GM21737 (cell line): Measurements from ENCODE around the gene NUCB2.
A peak's percentile ranks its signal among the peaks of the same experiment; 100 is the strongest.
"Not testable (repeated sequence)": the region's sequence is repeated elsewhere in the genome, so short reads cannot be mapped to it uniquely, and the experiment has no call there.

Source experiments
- ATAC-seq: cut with Tn5 transposase; IDR thresholded peaks from one replicate; pipeline ENCODE4 v1.9.1; 2021; ENCODE audit warnings: mild to moderate bottlenecking, moderate library complexity; ENCODE audit not compliant: unreplicated experiment

Gene NUCB2

GRCh38 chr11:17268500-17268899 is 8.0 kb upstream of the NUCB2 start:
- not testable (repeated sequence) for ATAC-seq

DNA sequence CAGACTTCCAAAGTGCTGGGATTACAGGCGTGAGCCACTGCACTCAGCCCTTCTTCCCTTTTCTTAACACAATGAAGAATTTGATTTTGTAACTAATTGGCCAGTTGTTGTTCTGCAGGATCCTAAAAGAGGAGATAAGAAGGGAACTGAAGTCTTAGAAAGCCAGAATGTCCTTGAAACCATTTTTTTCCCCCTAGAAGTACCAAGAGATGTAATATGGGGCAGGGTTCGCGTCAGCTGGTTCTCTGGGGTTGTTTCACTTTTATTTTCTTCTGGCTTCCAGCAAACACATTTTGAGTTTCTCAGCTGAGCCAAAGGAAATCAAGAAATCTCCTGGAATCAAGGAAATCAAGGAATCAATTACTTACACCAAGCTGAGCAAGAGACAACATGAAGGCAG is 7.6 kb upstream of the NUCB2 start:
- no peak for ATAC-seq

- no peak for ATAC-seq
Measured at GRCh38 chr11:17272801-17273200, 3.7 kb upstream of the NUCB2 start.

DNA sequence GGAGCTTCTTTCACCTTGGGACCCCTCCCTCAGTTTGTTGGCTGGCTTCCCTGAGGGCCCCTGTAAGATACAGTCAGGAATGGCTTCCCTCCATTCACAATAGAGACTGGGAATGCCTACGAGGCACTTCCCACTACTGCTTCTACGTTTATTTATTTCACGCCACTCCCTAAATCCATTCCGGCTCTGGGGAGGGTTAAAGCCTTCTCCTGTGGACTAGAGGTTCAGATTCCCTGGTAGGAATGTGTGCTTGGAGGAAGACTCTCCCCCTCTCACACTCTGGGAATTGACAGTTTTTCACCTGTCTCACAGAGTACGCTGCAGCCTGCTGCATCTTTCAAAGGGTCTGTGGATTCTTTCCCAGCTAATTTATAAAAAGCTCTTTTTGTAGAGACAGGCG is 3.3 kb upstream of the NUCB2 start:
- ATAC-seq: no peak

GRCh38 chr11:17273668-17274282 is 2.8 kb upstream of the NUCB2 start:
- no peak for ATAC-seq

GRCh38 chr11:17275400-17276235 is 921 bp upstream of the NUCB2 start:
- ATAC-seq: no peak

DNA sequence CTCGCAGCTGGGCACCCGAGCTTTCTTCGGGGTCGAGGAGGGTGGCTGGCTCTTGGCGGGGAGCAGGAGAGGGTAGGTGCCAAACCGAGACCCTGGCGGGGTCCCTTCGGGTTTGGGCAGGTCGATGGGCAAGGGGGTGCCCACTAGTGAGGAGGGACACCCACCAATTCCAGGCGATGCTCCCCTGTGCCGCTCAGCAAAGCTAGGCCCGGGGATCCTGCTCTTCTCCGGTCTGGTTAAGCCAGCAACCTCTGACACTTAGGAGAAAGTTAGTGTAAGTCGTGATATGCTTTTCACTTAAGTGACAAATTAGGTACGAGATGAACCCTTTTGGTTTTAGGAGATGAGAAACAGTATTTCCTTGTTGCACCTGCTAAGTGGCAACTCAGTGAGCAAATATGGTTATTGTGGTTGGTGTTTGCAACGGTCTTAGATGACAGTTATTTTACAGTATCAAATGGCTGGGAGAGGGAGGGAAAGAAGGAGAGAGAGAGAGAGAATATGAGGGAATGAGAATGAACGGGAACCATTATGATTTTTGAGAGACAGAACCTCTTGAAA is 565 bp downstream of the NUCB2 start:
- ATAC-seq: peak; percentile 21

- ATAC-seq: no peak
Measured at GRCh38 chr11:17280494-17281127, 4.1 kb downstream of the NUCB2 start.

DNA sequence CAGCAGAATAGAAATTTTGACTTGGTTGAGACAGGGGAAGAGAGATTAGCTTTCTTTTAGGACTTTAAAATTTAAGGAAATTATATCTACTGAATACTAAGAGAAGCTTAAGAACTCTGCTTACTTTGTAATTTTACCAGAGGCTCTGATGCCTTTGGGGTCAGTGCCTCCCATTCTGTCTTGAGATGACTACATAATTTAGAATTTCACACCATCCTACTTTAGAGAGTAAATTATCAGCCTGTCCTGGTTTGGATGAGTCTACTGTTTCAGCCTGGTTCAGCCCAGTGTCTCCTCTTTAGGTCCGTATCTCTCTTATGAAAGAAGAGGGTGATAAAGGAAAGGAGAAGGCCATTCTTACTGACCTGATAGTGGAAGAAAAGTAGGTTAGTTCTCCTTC is 9.8 kb downstream of the NUCB2 start:
- no peak for ATAC-seq

DNA sequence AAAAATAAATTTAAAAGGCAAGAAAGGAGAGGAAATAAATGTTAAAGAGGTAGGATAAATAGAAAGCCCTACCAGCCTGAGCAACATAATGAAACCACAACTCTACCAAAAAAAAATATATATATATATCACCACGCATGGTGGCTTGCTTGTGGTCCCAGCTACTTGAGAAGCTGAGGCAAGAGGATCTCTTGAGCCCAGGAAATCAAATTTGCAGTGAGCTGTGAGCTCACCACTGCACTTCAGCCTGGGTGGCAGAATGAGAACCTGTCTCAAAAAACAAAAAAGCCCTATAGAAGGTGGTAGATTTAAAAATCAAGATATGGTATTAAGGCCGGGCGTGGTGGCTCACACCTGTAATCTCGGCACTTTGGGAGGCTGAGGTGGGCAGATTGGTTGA is 10.5 kb downstream of the NUCB2 start:
- no peak for ATAC-seq

DNA sequence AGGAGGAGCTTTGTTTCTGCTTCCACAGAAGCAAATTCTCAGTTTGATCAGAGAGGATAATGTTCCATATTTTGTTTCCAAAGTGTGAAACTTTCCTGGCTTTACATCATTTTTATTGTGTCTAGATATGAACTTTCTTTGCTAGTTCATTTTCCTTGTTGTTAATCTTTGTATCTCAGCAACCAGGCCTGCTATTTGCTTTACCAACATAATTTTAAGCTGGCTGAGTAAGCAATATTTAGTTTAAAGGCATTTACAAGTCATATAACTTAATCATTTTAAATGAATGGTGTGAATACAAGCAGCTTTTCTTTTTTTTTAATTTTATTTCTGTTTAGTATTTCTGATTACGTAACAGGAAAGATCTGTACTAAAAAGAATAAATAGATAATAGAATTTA is 15.2 kb downstream of the NUCB2 start:
- ATAC-seq: no peak

DNA sequence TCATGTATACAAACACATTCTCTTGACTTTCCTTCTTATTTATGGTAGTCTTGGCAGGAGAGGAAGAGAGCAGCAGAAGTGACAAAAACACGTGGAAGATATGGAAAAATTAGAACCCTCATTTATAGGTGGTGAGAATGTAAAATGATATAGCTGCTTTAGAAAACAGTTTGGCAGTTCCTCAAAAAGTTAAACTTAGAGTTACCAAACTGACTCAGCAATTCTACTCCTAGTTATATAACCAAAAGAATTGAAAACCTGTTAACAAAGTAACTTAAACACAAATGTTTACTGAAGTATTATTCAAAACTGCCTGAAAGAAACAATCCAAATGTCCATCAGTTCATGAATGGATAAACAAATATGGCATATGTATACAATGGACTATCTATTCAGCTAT is 16.8 kb downstream of the NUCB2 start:
- ATAC-seq: no peak

GRCh38 chr11:17294033-17294432 is 17.5 kb downstream of the NUCB2 start:
- ATAC-seq: no peak

DNA sequence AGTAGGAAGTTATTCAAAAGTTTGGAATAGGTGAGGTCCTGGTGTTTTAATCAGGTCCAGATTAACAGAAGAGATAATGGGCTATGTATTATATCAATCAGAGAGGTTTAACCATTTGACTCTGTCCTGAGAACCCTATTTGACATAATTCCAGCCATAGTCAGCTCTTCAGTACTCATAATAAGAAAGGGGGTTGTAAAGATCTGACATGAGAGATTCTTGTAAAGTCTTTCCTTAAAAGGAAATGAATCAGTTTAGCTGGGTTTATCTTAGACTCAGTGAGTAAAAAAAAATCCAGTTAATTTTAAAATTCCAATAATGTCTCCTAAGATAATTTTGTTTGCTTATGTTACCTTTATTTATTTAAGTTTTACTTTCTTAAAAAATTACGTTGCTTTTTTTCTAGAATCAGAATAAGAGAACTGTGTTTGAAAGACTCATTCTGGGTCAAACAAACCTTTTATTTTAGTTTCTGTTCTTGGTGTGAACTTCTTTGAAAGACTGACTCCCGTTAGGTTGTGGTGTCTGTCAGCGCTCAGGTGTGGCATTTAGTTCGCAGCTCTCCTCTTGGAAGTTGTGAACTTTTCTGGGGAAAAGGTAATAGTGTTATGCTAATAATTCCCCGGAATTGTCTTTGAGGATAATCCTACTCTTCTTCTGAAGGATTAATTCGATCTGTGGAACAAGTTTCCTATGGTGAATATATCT is 20.5 kb downstream of the NUCB2 start:
- no peak for ATAC-seq

DNA sequence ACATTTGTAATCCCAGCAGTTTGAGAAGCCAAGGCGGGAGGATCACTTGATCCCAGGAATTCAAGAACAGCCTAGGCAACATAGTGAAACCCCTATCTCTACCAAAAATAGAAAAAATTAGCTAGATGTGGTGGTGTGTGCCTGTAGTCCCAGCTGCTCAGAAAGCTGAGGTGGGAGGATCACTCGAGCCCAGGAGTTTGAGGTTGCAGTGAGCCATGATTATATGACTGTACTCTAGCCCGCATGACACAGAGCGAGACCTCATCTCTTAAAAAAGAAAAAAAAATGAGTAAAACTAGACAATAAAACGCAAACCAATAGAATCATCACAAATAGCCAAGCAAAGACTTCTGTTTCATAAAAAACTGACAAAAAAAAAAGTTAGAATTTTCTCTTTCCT is 21.8 kb downstream of the NUCB2 start:
- ATAC-seq: no peak

DNA sequence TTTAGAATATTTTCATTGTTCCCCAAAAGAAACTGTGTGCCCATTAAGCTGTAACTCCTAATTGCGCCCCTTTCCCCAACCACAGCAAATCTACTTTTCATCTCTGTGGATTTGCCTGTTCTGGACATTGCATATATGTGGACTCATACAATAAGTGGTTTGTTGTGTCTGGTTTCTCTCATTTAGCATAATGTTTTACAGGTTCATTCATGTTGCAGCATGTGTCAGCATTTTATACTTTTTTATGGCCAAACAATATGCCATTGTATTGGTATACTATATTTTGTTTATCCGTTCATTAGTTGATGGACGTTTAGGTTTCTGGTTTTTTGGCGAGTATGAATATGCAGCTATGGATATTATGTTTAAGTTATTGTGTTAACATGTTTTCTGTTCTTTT is 23.8 kb downstream of the NUCB2 start:
- ATAC-seq: no peak

- ATAC-seq: no peak
Measured at GRCh38 chr11:17313349-17314231, 37.1 kb downstream of the NUCB2 start.

DNA sequence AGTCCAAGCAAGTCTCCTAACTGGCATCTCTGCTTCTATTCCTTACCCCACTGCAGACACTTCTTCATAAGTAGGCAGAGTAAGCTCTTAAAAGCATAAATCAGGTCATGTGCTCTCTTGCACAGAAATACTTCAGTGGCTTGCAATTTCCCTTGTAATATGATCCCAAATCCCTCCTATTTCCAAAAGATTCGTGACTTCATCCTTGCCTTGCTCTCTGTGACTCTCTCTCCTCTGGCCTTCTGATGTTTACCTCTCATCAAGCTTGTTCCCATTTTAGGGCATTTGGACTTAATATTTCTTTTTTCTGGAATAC is 37.7 kb downstream of the NUCB2 start:
- ATAC-seq: no peak

GRCh38 chr11:17314904-17315426 is 38.4 kb downstream of the NUCB2 start:
- no peak for ATAC-seq

DNA sequence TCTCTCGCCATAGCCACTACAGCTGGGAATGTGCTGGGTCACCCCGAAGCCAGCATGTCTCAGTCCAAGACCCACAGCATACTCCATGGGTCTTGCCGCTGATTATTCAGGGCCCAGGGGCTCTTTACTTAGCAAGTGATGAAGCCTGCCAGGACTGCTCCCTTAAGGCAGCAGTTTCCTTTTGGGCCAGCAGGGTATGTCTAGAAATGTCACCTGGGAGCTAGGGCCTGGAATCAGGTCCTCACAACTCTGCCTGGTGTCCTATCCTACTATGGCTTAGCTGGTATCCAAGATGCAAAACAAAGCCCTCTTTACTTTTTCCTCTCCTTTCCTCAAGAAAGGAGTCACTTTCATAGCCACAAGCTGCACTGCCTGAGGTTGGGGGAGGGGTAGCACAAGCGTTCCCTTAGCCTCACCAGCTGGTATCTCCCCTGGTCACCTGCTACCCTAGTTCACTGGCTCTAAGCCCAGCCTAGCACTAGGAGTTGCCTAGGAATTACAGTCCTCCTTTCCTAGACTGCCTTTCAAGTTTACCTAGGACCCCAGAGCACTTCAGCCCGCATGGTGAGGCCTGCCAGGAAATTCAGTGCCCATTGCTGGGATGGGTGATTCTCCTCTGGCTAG is 52.4 kb downstream of the NUCB2 start:
- no peak for ATAC-seq
